GM23248 (cell line): ENCODE data around the gene EXOC3L1. TPM values are rescaled to one million over a fixed set of nuclear protein-coding genes. Genes with fewer than 3 reads are reported as not detected.
A peak's percentile ranks its signal among the peaks of the same experiment; 100 is the strongest.

Source experiments
- DNase-seq: peaks from one replicate; pipeline ENCODE4 v3.0.0-alpha.2; 2015
- H2AFZ ChIP-seq: fragments of 200-600 bp; sonication (generic); 2 replicates; pipeline ENCODE4 v1.6.1; 2016; ENCODE audit warnings: antibody characterized with exemption
- H3F3A ChIP-seq: fragments of 200-600 bp; sonication (generic); 2 replicates; pipeline ENCODE4 v1.6.1; 2016; ENCODE audit warnings: mild to moderate bottlenecking, antibody characterized with exemption, mixed run types; ENCODE audit not compliant: insufficient read depth
- H3K27ac ChIP-seq: fragments of 200-600 bp; sonication (generic); 2 replicates; pipeline ENCODE4 v1.5.1; 2016; ENCODE audit warnings: mild to moderate bottlenecking
- H3K27me3 ChIP-seq: fragments of 200-600 bp; sonication (generic); replicated peaks from 2 replicates; pipeline ENCODE4 v1.6.1; 2016; ENCODE audit warnings: mild to moderate bottlenecking; ENCODE audit not compliant: insufficient read depth
- H3K36me3 ChIP-seq: fragments of 200-600 bp; sonication (generic); 2 replicates; pipeline ENCODE4 v1.6.1; 2016; ENCODE audit warnings: low read depth, mild to moderate bottlenecking
- H3K4me1 ChIP-seq: fragments of 200-600 bp; sonication (generic); 2 replicates; pipeline ENCODE4 v1.6.1; 2016; ENCODE audit warnings: mild to moderate bottlenecking; ENCODE audit not compliant: insufficient read depth
- H3K4me2 ChIP-seq: fragments of 200-600 bp; sonication (generic); one replicate; pipeline ENCODE4 v1.6.1; 2016; ENCODE audit warnings: mild to moderate bottlenecking; ENCODE audit not compliant: unreplicated experiment
- H3K4me3 ChIP-seq: fragments of 200-600 bp; sonication (generic); 2 replicates; pipeline ENCODE4 v1.5.1; 2016; ENCODE audit warnings: mild to moderate bottlenecking
- H3K79me2 ChIP-seq: fragments of 200-600 bp; sonication (generic); 2 replicates; pipeline ENCODE4 v1.6.1; 2016; ENCODE audit warnings: mild to moderate bottlenecking; ENCODE audit not compliant: insufficient read depth
- H3K9ac ChIP-seq: fragments of 200-600 bp; sonication (generic); 2 replicates; pipeline ENCODE4 v1.6.1; 2016; ENCODE audit warnings: mild to moderate bottlenecking
- H3K9me2 ChIP-seq: fragments of 200-600 bp; sonication (generic); 2 replicates; pipeline ENCODE4 v1.6.1; 2016; ENCODE audit warnings: mixed run types, mild to moderate bottlenecking, moderate library complexity; ENCODE audit not compliant: insufficient read depth
- H3K9me3 ChIP-seq: fragments of 200-600 bp; sonication (generic); one replicate; pipeline ENCODE4 v1.6.1; 2017; ENCODE audit warnings: low read depth
- H4K20me1 ChIP-seq: fragments of 200-600 bp; sonication (generic); 2 replicates; pipeline ENCODE4 v1.6.0; 2016; ENCODE audit not compliant: insufficient read depth
- EZH2 ChIP-seq: fragments of 200-600 bp; sonication (generic); IDR thresholded peaks from 2 replicates; pipeline ENCODE4 v1.6.1; 2018; ENCODE audit warnings: antibody characterized with exemption, mild to moderate bottlenecking; ENCODE audit not compliant: insufficient read depth, poor library complexity, severe bottlenecking
- EZH2phosphoT487 ChIP-seq: fragments of 200-600 bp; sonication (generic); IDR thresholded peaks from 2 replicates; pipeline ENCODE4 v1.6.1; 2018; ENCODE audit warnings: antibody characterized with exemption, moderate library complexity, mild to moderate bottlenecking, low read depth; ENCODE audit not compliant: insufficient read depth
- WGBS, 2 experiments: methylation state at CpG; one replicate each; pipeline ENCODE4 v1.1.6; 2015 to 2017; ENCODE audit warnings: low lambda C conversion rate in 2 of 2, low coverage in 1 of 2; ENCODE audit errors: missing lambda C conversion rate in 2 of 2; 5-methylcytosine and 5-hydroxymethylcytosine counted together
- in situ Hi-C: fragments of 300-500 bp; cut with MboI; formaldehyde crosslinking; loops from 2 replicates; pipeline ENCODE4 v1.15.0; 2020
- polyA plus RNA-seq: library from polyadenylated mRNA; unstranded; fragments of >200 nt; fragmentation: Nextera tagmentation; extraction: Ambion mirVana; gene quantifications from 2 replicates; pipeline ENCODE4 v1.2.1, GENCODE V29; 2016
- total RNA-seq: library from RNA; depleted of rRNA; stranded (reverse); fragments of >200 nt; shearing (Covaris generic); gene quantifications from 2 replicates; pipeline ENCODE4 v1.2.3, GENCODE V29; 2014

EXOC3L1 gene
- total and polyA plus RNA-seq, 2 experiments from 2014 or later, result 0.28 TPM; not detected in 1

DNA sequence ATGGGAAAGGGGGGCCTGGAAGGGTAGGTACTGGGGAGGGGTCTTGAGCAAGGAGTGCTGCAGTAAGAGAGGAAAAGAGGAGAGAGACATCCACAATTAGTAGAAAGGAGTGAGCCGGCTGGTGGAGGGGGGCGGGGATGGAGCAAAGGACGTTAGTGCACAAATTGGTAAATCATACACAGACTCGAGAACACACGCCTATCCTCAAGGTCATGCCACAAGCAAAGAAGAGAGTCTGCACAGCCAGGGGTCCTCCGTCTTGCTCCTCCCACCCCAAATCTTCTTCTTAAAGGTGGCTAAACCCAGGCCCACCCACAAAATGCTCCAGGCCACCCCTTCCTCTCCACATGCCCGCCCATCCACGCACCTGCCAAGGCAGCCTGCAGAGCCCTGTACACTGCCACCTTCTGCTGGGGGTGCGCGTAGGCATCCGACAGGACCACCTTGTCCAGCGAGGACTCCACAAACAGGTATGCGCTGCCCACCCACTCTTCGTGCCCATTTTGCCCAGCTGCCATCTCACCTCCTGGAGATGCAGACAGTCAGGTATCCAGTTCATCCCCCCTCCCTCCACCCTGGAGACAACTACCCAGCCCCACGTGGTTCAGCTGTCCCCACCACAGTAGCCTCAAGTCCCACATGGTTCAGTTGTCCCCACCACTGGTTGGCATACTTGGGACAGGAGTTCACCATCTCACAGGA lies 33.6 kb downstream of the EXOC3L1 start:
- 62 to 65% methylated on average over 14 to 15 of the region's 15 CpGs for WGBS, 2 experiments
- no peak for TF ChIP-seq EZH2phosphoT487
- TF ChIP-seq EZH2, result no peak
- H3K36me3 ChIP-seq, result no peaks in the 10 kb centered on the region
- H3K9me2 ChIP-seq, result no peaks in the 10 kb centered on the region
- DNase-seq, result no peak
- H3K79me2 ChIP-seq, result 0 out of 2 replicates have a peak, but pooled peaks cover 4% of the 10 kb centered on the region
- H2AFZ ChIP-seq, result no peak overlapping the region
- in situ Hi-C loops, result loop anchor here (25.0 kb wide), 1 partner anchor 194 kb away; the partner anchor contains the start of gene CES3
- peaks cover 14% of the 10 kb centered on the region; the same call in 1 of the 2 replicates for H3F3A ChIP-seq
- H3K4me2 ChIP-seq, result no peak overlapping the region
- H3K9me3 ChIP-seq, result no peaks in the 10 kb centered on the region
- no peaks in the 10 kb centered on the region for H3K27me3 ChIP-seq
- H4K20me1 ChIP-seq, result no peaks in the 10 kb centered on the region
- H3K27ac ChIP-seq, result no peak overlapping the region
- no peak overlapping the region for H3K4me3 ChIP-seq
- 0 out of 2 replicates have a peak, but pooled peaks cover 4% of the 10 kb centered on the region for H3K4me1 ChIP-seq
- H3K9ac ChIP-seq, result no peak overlapping the region

DNA sequence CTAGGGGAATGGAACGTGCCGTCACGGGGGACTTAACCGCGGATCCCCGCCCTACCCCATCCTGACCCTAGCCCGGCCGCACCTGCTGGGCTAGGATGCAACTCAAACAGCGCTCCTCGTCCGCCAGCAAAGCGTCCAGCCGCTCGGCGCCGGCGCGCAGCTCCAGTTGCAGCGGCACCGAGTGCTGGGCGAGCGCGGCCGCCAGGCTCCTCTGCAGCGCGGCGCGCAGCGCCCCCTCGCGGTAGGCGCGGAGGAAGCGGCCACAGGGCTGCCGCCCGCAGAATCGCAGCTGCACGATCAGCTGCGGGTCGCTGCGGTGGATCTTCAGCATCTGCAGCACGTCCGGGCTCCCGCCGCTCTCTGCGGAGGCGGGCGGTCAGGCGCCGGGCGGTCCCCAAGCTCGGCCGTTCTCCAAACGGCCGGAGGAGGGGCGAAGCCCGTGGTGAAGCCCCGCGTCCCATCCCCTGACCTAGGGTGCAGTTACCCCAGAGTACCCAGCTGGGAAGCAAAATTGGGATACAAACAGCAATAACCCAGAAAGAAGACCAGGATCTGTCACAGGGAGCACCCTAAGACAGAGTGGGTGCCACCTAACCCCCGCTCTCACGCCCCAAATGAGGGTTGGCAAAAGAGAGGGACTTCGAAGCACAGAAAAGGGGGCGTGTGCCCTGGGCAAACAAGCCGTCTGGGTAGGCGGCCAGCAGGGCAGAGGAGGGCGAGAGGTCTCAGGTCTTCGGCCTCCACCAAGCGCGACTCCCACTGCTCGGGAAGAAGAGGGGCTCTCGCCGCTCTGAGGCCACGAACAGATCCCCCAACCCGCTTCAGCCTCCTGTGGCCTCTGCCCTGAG lies 34.4 kb downstream of the EXOC3L1 start:
- Histone ChIP-seq H3K27me3 (no peaks in the 10 kb centered on the region), H3F3A (peaks cover 16% of the 10 kb centered on the region; the same call in 1 of the 2 replicates), H3K4me3 (peak overlapping the region; percentile 50), H3K27ac (no peak overlapping the region), H2AFZ (no peak overlapping the region), H3K9me2 (no peaks in the 10 kb centered on the region), H3K9ac (no peak overlapping the region), H3K79me2 (0 out of 2 replicates have a peak, but pooled peaks cover 4% of the 10 kb centered on the region), H3K4me2 (peak overlapping the region; percentile 73), H3K4me1 (0 out of 2 replicates have a peak, but pooled peaks cover 5% of the 10 kb centered on the region), H3K36me3 (no peaks in the 10 kb centered on the region), H3K9me3 (no peaks in the 10 kb centered on the region), H4K20me1 (no peaks in the 10 kb centered on the region)
- in situ Hi-C loops, result loop anchor here (25.0 kb wide), 1 partner anchor 193 kb away; the partner anchor contains the start of gene CES3
- peak; percentile 90 for DNase-seq
- no peak for TF ChIP-seq EZH2phosphoT487
- TF ChIP-seq EZH2, result no peak
- 14% methylated on average over 72 to 74 of the region's 74 CpGs for WGBS, 2 experiments

DNA sequence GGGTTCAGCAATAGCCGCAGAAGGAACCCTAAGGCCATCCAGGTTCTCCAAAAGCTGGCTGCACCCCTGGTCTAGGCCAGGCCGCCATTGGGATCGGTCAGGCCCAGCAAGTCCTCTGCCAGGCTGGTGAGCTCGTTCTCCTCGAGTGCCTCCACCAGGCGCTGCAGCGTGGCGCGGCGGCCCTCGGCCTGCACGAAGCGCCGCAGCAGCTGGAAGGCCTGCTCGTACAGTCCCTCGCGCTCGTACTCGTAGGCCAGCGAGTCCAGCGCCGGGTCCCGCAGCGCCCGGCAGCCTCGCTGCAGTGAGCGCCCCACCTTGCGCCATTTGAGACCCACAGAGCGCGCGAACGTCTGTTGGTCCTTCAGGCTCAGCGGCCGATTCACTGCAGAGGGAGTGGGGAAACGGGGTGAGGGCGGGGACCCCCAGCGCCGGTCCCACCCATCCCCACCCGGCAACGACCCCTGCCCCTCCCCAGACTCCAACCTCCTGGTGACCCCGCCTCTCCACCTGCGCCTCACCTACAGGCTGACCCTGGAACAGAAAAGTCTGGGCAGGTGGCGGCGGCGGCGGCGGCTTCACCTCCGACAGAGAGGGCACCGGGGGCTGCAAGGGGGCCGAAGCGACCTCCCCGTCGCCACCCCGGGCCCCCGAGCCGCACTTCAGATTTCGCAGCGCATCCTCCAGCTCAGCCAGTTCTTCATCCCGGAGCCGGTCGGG lies 35.2 kb downstream of the EXOC3L1 start:
- Histone ChIP-seq H3K4me3 (peak overlapping the region; percentile 50), H3K79me2 (peaks cover 4% of the 10 kb centered on the region; the same call in 1 of the 2 replicates), H3K4me1 (0 out of 2 replicates have a peak, but pooled peaks cover 5% of the 10 kb centered on the region), H3K27me3 (no peaks in the 10 kb centered on the region), H3K27ac (no peak overlapping the region), H4K20me1 (no peaks in the 10 kb centered on the region), H3K9me2 (no peaks in the 10 kb centered on the region), H2AFZ (no peak overlapping the region), H3F3A (peaks cover 16% of the 10 kb centered on the region; the same call in 1 of the 2 replicates), H3K9ac (no peak overlapping the region), H3K4me2 (peak overlapping the region; percentile 73), H3K36me3 (no peaks in the 10 kb centered on the region; the same call in 1 of the 2 replicates), H3K9me3 (no peaks in the 10 kb centered on the region)
- TF ChIP-seq EZH2, result no peak
- no peak for TF ChIP-seq EZH2phosphoT487
- 45% methylated on average over 48 to 51 of the region's 61 CpGs for WGBS, 2 experiments
- in situ Hi-C loops, result loop anchor here (25.0 kb wide), 1 partner anchor 192 kb away; the partner anchor contains the start of gene CES3
- DNase-seq, result no peak
